ENCODE measurements around the gene TPP2.

The TPP2 gene

GRCh38 chr13:102694937-102695336 lies 98.2 kb downstream of the TPP2 start, which contains the start of gene METTL21C:
Gene METTL21C, minus strand, starts transcription at chr13:102695044. Its CDS starts 546 bp downstream, at chr13:102694498.
- no peak for DNase-seq (ENCODE audit: low spot score)

GRCh38 chr13:102696465-102696864 lies 99.7 kb downstream of the TPP2 start:
- no peak for DNase-seq (ENCODE audit: low spot score)

DNA sequence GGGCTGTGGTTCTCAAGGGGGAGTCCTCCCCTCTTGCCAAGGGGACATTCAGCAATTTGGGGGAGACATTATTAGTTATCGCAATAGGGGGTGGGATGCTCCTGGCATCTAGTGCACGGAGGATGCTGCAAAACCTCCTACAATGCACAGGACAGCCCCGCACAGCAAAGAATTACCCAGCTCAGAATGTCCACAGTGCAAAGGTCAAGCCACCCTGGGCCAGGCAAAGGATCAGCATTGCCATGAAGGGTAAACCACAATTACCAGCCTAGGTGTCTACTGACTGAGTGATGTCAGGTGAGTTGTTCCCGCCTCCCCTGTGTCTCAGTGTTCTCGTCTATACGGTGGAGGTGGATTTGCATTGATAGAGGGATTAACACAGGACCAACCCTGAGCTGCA lies 100.5 kb downstream of the TPP2 start:
- DNase-seq (ENCODE audit: low spot score): no peak

DNA sequence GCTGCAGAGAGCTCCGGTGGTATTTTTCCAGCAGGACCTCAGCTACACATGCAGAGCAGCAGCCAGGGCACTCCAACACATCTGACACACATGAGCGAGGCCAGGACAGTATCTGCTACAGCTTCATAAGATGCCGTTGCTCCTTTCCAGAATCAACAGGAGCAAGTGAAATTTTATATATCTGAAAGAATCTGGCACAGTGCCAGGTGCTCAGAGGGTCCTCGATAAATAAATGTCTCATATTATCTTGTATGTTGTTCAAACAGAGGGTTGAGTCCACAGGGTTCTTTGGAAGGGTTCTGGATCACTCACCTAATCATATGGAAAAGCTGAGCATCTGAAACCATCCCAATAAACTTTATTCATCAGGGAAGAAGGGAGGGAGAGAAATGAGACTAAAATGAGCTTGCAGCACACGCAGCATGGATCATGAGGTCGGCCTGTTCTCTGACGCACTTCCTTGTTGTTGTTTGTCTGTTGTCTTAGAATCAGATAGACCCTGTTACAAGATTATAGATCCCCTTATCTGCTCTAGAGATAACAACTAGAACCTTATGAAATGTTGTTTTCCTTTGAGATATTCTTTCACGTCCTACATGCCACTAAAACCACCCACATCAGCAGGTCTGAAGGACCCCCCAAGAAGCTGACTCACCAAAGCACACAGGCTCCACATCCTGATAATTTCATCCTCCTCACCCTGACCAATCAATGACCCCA lies 101.3 kb downstream of the TPP2 start:
- no peak for DNase-seq (ENCODE audit: low spot score)

- DNase-seq (ENCODE audit: low spot score): no peak
Measured at GRCh38 chr13:102698649-102698980, 101.8 kb downstream of the TPP2 start.

GRCh38 chr13:102699504-102699903 lies 102.7 kb downstream of the TPP2 start:
- no peak for DNase-seq (ENCODE audit: low spot score)

DNA sequence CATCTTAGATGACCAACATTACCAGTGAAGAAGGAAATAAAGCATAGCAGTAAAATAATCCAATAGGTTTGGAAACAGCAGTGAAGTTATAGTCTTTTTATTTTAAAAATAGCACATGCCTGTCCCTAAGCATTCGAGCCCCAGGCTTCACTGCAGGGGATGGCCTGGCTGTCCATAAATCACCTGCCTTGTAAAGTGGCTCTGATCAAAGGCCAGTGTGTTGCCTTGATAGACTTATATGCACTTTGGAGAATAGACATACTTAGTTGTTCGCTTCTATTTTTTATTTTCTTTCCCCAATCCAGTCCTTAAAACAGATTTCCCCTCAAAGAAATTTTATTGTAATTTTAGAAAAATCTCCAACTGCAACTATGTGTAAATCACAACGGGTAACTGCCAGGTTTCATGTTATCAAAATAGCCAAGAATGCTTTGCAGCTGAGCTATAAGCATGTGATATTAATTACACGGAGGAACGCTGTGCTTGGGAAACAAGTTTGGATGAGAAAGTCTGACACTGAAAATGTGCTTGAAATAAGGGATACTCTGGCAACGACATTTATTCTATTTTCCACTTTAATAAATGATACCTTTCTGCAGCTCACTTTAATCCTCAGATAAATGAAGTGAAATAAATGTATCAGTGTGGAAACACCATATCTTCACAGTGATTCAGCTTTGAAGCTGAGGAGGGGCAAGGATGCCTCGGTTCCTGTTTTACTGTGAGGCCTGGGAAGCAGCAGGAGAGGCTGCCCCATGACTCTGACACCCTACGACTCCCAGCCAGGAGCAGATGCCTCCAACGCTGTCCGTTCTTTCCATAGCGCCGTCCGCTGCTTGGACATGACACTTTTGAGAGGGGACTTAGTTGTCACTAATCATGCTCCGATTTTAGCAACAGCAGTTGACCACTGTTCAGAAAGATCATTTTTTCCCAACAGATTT lies 103.6 kb downstream of the TPP2 start:
- no peak for DNase-seq (ENCODE audit: low spot score)

DNA sequence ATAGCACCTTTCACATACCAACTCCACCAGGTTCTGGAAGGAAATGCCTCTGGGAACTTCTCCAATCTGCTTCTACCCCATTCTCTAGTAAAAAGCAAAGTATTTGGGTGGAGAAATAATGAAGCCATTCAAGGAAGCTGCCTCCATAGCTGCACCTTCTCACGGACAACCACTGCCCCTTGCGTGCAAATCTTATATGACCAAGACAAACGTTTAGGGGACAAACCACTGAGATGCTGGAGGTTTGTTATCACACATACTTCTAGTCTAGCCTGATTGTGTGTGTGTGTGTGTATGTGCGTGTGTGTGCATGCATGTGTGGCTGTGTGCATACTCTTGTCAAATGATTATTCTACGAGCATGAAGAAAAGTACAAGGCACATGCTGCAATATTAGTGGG lies 104.5 kb downstream of the TPP2 start:
- DNase-seq (ENCODE audit: low spot score): no peak

- DNase-seq (ENCODE audit: low spot score): no peak
Measured at GRCh38 chr13:102702965-102703725, 106.4 kb downstream of the TPP2 start.

- no peak for DNase-seq (ENCODE audit: low spot score)
Measured at GRCh38 chr13:102703726-102704035, 106.9 kb downstream of the TPP2 start.

DNA sequence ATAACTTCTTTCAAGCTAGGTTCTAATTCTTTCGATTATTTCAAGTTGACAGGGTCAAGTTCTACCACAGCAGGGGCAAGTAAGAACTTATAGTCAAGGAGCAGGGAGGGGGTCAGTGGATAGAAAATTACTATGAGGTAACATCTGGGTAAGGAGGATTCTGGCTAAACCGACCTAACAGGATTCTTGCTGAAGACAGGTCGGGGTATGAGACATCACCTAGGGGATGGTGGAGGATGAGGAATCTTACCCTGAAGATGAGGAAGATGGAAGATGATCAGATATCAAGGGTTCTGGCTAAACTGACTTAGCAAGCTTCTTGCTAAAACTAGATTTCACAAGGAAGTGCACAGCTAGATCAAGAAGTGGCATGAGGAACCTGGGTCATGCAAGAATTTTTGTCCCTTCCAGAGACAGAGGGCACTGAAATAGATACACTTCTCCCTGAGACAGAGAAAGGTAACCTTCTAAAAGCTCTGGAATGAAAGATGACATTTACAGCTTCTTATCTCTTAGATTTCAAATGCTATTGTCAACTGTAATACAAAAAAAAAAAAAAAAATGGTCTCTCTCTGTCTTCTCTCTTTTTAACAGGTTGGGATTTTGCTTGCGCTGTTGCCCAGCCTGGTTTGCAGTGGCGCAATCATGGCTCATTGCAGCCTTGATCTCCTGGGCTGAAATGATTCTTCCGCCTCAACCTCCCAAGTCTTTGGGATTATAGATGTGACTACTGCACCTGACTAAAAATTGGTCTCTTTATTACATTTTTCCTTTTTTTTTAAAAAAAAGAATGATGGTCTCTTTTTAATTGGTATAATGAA lies 107.7 kb downstream of the TPP2 start:
- no peak for DNase-seq (ENCODE audit: low spot score)

DNA sequence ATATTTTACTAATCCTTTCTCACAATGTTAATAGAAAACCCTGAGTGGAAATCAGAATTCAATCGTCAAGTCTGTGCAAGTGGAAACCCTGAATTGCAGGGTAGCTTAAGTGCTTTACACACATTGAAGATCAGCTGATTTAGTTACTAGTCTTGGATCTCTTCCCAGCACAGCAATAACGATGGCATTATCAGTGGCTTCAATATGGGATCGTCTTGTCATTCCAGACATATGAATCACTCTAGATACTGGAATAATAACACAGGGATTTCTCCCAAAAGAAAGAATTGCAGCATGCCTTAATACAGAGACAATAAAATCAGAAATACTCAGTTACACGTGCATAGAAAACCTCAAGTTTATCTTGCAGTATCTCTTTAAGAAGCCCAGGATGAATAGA lies 110.7 kb downstream of the TPP2 start:
- DNase-seq (ENCODE audit: low spot score): no peak

GRCh38 chr13:102708211-102708610 lies 111.4 kb downstream of the TPP2 start:
- DNase-seq (ENCODE audit: low spot score): no peak

GRCh38 chr13:102708991-102709390 lies 112.2 kb downstream of the TPP2 start:
- no peak for DNase-seq (ENCODE audit: low spot score)

- DNase-seq (ENCODE audit: low spot score): no peak
Measured at GRCh38 chr13:102709536-102709935, 112.8 kb downstream of the TPP2 start.

- DNase-seq (ENCODE audit: low spot score): no peak
Measured at GRCh38 chr13:102710261-102710679, 113.5 kb downstream of the TPP2 start.

GRCh38 chr13:102715447-102715846 lies 118.7 kb downstream of the TPP2 start:
- no peak for DNase-seq (ENCODE audit: low spot score)

DNA sequence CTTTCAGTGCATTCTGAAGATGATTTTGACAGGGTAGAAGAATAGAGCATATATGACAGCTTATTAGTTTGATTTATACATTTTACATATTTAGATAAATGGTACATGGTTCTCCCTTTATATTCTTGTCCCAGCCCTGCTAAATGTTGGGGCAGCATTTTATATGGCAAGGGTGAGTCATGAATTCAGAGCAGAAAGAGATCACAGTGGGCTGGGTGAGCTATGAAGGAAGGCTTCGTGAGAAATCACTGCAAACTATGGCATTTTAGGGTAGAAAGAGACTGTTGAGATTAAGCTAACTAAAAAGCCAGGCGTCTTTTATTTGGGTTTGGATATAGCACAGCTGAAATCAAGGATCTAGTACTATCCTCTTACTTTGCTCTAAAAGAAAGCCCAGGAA lies 122.0 kb downstream of the TPP2 start:
- no peak for DNase-seq (ENCODE audit: low spot score)

GRCh38 chr13:102721800-102722231 lies 125.0 kb downstream of the TPP2 start:
- DNase-seq (ENCODE audit: low spot score): no peak

- peak; percentile 11 for DNase-seq (ENCODE audit: low spot score)
Measured at GRCh38 chr13:102724923-102725322, 128.1 kb downstream of the TPP2 start.

DNA sequence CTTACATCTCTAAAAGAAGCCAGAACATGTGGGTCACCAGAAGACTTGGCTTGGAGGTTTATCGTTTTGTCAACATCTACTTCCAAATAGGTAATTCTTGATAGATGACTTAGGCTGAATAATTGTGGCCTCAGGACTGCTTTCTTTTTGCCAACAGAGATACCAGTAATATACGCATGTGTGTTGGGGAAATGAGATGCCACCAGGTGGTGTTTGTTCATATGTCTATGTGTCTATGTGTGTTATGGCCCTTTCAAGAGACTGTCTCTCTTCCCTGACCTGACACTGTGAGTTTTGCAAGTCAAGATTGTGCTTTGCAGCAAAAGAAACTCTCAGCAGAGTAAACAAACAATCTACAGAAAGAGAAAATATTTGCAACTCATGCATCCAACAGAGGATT lies 129.6 kb downstream of the TPP2 start:
- DNase-seq (ENCODE audit: low spot score): no peak
